Measurements from ENCODE around the gene COL1A2.

COL1A2 gene

DNA sequence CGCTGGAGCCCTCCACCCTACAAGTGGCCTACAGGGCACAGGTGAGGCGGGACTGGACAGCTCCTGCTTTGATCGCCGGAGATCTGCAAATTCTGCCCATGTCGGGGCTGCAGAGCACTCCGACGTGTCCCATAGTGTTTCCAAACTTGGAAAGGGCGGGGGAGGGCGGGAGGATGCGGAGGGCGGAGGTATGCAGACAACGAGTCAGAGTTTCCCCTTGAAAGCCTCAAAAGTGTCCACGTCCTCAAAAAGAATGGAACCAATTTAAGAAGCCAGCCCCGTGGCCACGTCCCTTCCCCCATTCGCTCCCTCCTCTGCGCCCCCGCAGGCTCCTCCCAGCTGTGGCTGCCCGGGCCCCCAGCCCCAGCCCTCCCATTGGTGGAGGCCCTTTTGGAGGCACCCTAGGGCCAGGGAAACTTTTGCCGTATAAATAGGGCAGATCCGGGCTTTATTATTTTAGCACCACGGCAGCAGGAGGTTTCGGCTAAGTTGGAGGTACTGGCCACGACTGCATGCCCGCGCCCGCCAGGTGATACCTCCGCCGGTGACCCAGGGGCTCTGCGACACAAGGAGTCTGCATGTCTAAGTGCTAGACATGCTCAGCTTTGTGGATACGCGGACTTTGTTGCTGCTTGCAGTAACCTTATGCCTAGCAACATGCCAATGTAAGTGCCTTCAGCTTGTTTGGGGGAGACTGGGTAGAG lies at the start of gene COL1A2:
COL1A2 (plus strand) TSS at position 459 of the 704 bp plus-strand sequence; CDS start at position 596, 137 bp downstream.
- no peak for DNase-seq

DNA sequence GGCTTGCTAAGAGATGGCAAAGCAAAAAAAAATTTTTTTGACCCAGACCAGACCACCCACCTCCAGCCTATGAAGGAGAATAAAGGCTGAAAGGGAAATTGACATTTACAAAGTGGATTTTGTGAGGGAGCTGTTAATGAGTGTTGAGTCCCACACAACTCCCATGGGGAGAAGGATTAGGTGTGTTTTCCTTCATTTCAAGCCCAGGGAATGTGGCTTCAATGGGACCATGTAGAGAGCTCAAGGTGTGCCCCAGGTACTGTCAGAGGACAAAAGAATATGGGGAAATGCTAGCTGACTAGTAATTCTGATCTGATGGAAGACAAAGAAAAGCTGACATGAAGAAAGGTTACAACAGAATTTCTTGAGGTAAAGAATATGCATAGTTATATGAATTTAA lies 48.8 kb upstream of the COL1A2 start:
- DNase-seq: no peak

DNA sequence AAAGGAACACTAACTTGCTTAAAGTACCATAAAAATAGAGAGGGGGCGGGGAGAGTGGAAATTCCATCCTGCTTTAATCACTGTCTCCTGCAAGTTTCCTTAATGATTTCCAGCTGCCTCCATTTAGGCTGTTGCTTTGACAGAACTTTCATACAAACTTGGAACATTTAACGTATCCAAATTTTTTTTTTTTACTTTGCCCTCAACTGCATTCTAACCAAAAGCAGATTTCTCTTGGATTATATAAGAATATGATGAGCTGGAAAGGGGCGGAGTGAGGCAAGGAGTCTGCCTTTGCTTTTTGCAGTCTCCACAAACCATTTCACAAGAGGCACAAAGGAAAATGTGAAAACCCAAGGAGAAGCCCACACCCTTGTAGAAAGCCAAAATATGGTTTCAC lies 46.6 kb upstream of the COL1A2 start:
- DNase-seq: no peak

DNA sequence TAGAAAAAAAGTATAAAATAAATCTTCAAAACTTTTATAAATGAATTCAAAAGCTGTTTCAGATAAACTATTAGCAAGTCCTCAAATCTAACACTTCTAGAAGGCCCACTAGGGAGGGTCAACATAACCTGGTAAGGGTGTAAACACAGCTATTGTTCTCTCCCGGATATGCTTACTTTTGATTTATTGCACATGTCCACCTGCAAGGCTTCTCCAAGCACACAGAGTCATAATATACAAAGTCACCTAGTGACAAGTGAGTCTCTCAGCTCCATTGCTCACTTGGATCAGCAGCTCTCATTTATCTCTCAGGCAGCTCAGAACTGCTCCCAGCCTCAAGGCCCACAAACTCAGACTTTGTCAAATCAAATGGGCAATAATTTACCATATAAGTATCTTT lies 44.0 kb upstream of the COL1A2 start:
- no peak for DNase-seq

DNA sequence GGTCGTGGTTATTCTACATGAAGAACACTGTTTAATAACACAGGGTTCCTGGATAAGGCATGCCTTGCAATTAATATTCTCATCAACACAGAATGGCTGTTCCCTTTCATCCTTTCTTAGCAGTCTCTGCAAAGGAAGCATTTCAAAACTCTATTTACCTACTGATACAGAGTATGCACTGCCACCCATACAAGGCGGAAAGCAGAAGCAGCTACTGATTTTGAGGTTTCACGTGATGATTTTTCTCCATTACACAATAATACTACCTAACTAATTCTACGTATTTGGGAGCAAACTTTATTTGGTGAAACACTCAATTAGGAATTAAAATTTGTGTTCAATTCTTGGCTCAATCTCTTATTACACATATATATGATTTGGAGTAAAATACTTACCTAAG lies 43.0 kb upstream of the COL1A2 start:
- no peak for DNase-seq

- no peak for DNase-seq
Measured at GRCh38 chr7:94352887-94353286, 41.8 kb upstream of the COL1A2 start.

- no peak for DNase-seq
Measured at GRCh38 chr7:94354953-94355352, 39.7 kb upstream of the COL1A2 start.

DNA sequence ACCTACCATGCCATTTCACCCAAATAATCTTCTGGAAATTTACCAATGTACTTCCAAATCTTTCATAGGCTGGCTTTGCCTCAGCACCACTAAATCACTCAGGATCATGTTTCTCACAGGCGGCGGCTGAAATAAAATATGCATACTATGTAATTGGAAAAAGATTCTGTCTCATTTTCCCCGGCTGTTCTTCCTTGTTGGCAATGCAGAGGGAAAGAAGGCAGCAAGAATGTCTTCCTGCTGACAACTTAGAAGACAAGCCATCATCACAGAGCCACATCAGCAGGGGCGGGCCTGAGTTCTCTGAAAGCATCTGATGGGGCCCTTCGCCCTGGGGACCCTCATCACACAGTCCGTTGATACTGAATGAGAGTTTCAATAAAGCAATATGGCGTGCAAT lies 39.2 kb upstream of the COL1A2 start:
- no peak for DNase-seq

DNA sequence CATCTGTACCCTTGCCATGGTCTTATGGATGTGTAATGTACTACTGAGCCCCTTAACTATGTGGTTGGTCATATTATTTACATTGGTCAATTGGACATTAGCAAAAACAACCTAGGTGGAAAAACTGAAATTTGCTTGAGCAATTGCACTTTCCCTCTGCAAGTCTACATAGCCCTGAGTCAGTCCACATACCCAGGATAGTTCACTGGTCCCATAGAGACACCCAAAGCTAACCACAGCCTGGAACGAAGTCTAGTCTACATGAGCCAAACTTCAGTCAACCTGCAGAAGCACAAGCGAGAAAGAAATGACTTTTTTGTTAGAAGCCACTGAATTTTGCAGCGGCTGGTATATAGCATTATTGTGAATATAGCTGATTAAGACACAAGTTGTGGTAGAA lies 37.6 kb upstream of the COL1A2 start:
- no peak for DNase-seq

DNA sequence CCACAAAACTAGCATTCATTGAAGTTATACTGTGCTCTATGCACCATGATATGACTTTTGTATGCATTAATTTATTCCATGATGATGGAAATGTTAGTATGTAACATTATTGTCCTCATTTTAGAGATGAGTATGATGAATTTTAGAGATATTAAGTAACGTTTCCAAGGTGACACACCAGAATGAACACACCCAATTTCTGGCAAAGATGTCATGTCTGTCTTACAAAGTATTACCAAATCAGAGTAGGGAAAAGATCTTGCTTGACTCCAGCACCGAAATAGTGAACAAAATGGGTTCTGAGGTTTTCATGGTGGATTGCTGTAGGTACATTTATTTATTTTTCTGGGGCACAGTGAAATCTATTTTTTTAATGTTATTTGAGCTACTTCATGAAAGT lies 33.8 kb upstream of the COL1A2 start:
- DNase-seq: no peak

GRCh38 chr7:94362276-94362675 lies 32.4 kb upstream of the COL1A2 start:
- DNase-seq: no peak

GRCh38 chr7:94364816-94365215 lies 29.9 kb upstream of the COL1A2 start:
- no peak for DNase-seq

DNA sequence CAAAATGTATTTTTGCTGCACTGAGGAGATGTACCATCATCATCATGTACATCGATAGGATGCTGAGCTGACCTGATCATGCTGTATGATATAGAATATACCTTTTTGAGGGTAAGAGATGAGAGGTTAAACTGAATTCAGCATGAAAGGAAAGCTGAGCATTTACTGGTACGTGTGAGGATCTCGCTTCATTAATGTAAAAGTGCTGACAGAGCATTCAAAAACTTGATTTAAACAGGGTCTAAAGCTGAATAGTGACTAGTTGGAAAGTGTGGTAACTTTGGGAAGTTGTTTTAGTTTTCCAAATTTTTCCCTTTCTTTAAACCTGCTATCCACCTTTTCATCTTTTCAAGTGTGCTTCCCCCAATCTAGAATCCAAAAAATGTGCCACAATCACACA lies 28.5 kb upstream of the COL1A2 start:
- DNase-seq: no peak

- no peak for DNase-seq
Measured at GRCh38 chr7:94366832-94367231, 27.9 kb upstream of the COL1A2 start.

DNA sequence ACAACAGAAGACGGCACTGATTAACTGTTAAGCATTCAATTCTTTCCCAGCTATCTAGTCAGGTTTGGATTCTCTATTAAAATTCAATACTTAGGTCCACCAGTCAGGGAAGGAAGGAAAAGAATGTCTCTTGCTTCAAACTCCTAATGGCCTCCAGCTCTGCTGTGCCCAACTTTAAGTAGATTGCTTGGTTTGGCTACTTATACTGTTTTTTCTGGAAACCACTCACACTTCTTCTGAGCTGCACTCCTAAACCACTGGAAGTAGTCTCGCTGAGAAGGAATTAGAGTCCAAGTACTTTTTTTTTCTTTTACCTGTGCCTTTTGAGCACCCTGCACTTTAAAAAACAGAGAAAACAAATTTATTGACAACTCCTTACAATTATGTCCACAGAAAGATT lies 26.7 kb upstream of the COL1A2 start:
- no peak for DNase-seq

- DNase-seq: no peak
Measured at GRCh38 chr7:94368371-94368791, 26.3 kb upstream of the COL1A2 start.

DNA sequence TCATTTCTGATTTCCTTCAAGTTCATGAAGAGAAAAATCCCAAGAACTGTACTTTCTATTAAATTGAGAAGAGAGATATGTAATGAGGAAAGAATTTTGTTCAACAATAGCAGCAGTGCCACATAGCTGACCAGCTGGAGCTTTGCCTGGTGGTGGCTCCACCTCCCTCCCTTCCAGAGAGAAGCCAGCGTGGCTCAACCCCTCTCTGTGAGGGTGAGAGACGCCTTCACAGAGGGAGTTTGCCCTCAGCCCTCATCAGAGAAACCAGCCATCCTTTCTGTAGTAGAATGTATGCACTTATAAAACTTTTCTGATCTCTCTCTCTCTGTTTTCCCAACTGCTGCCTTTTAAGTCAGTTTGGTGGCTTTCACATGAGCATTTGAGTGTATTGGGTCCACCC lies 20.5 kb upstream of the COL1A2 start:
- DNase-seq: no peak

GRCh38 chr7:94374721-94375566 lies 19.8 kb upstream of the COL1A2 start:
- DNase-seq: no peak

DNA sequence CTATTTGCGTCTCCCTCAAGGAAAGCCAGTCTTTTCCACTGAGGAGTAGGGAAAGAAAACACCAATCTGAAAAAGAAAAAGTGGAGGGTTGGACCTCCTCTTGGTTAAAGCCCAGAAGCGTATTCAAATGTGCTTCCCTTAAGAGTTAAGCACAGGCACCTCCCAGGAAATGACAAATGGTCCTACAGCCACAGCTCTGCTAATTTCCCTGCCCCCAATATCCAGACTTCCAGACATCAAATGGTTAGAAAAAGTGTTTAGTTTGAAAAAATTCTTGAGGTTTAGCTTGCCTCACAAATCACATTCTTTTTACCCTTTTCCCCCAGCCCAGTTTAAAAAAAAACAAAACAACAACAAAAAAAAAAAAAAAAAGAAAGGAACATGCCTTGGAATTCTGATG lies 19.0 kb upstream of the COL1A2 start:
- DNase-seq: no peak

DNA sequence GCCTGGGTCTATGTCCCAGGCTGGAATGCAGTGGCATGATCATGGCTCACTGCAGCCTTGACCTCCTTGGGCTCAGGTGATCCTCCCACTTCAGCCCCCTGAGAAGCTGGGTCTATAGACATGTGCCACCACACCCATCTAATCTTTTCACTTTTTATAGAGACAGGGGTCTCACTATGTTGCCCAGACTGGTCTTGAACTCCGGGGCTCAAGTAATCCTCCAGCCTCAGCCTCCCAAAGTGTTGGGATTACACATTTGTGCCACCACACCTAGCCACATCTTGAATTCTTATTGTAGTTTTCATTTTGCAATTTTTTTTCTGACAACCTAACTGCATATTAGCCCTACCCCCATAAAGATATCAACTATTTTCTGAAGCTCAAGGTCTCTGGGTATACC lies 18.4 kb upstream of the COL1A2 start:
- no peak for DNase-seq

DNA sequence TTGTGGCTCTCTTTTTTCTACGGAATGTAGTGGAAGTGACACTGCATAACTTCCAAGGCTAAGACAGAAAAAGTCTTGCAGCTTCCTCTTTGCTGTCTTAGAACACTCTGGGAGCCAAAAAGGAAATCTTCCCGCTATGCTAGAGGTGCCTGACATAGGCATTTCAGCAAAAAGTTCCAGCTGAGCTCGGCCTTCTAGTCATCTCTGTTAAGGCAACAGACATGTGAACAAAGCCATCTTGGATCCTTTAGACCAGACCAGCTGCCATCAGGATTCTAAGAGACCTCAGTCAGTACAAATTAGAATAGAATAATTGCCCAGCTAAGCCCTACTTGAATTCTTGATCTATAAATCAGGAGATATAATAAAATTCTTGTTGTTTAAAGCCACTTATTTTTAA lies 16.3 kb upstream of the COL1A2 start:
- DNase-seq: no peak

GRCh38 chr7:94380264-94380663 lies 14.4 kb upstream of the COL1A2 start:
- DNase-seq: no peak

DNA sequence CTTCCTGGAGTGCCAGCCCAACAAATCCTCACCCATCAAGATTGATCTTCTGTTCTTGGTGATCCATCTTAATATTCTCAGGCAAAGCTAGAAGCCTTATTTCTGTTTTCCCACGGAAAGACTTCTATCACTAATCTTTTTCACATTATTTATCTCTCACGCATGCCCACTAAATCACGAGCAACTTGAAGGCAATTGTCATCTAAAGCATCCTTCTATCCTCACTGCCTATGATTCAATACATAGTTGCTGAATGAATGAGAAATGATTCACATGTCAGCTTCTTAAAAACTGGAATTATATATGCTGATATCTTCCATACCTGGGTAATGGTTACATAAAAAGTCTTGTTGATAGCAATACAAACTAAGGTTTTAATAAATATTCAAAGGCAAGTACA lies 12.6 kb upstream of the COL1A2 start:
- DNase-seq: no peak

DNA sequence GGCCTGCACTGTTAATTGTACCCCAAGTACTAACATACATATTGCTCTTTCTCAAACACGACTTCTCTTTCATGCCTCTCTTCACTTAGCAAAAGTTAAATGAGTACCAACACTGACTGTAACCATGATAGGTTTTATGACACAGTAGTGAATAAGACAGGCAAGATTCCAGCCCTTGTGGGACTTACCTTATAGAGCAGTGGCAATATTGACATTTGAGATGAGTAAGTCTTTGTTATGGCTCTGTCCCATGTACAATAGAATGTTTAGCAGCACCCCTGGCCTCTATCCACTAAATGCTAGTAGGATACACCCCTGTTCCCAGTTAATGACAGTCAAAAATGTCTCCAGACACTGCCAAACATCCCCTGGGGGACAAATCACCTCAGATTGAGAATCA lies 11.9 kb upstream of the COL1A2 start:
- no peak for DNase-seq

Data from C1 segment of cervical spinal cord (tissue), 14 donors.